Osteoblast (primary cell): ENCODE measurements around the gene CHST15. TPM values are rescaled to one million over a fixed set of nuclear protein-coding genes. Genes with fewer than 3 reads are reported as not detected.
A peak's percentile ranks its signal among the peaks of the same experiment; 100 is the strongest.

Experiments
- DNase-seq: peaks from one replicate; pipeline ENCODE4 v3.0.0; 2011; ENCODE audit warnings: low spot score, mixed read lengths; ENCODE audit not compliant: insufficient read length; ENCODE audit errors: missing footprints
- H2AFZ ChIP-seq: 2 replicates; pipeline ENCODE4 v1.6.0; 2011; ENCODE audit warnings: mild to moderate bottlenecking, low read length
- H3K27ac ChIP-seq: 2 replicates; pipeline ENCODE4 v1.5.1; 2011; ENCODE audit warnings: mild to moderate bottlenecking, low read depth, low read length, moderate library complexity
- H3K27me3 ChIP-seq: 2 replicates; pipeline ENCODE4 v1.6.0; 2012; ENCODE audit warnings: mild to moderate bottlenecking, control low read depth, inconsistent platforms, low read length, moderate library complexity; ENCODE audit not compliant: insufficient read depth
- H3K36me3 ChIP-seq: 2 replicates; pipeline ENCODE4 v1.5.1; 2011; ENCODE audit warnings: mild to moderate bottlenecking, low read length, control low read depth, moderate library complexity; ENCODE audit not compliant: insufficient read depth
- H3K4me1 ChIP-seq: 2 replicates; pipeline ENCODE4 v1.5.1; 2011; ENCODE audit warnings: mild to moderate bottlenecking, low read length, control low read depth, moderate library complexity; ENCODE audit not compliant: insufficient read depth
- H3K4me2 ChIP-seq: 2 replicates; pipeline ENCODE4 v1.6.0; 2011; ENCODE audit warnings: mild to moderate bottlenecking, low read length; ENCODE audit not compliant: insufficient read depth
- H3K4me3 ChIP-seq: fragments of 200-600 bp; sonication (generic); 3 replicates; pipeline ENCODE4 v1.5.1; 2012; ENCODE audit warnings: mild to moderate bottlenecking, low read length, inconsistent platforms; ENCODE audit not compliant: insufficient read depth
- H3K79me2 ChIP-seq: 2 replicates; pipeline ENCODE4 v1.6.0; 2012; ENCODE audit warnings: mild to moderate bottlenecking, low read length, control low read depth, inconsistent platforms; ENCODE audit not compliant: insufficient read depth
- H3K9me3 ChIP-seq: 2 replicates; pipeline ENCODE4 v1.5.1; 2011; ENCODE audit warnings: low read depth, low read length, control low read depth
- H4K20me1 ChIP-seq: 2 replicates; pipeline ENCODE4 v1.6.0; 2012; ENCODE audit warnings: mild to moderate bottlenecking, low read length, control low read depth; ENCODE audit not compliant: insufficient read depth
- total RNA-seq: library from RNA; depleted of rRNA; stranded (reverse); fragments of >200 nt; gene quantifications from 2 replicates; pipeline ENCODE4 v1.2.3, GENCODE V29; 2012
- TF ChIP-seq, protein P1 (sequence below): IDR thresholded peaks from 2 replicates; pipeline ENCODE4 v1.5.1; 2011; ENCODE audit warnings: mild to moderate bottlenecking, low read depth, low read length, moderate library complexity; ENCODE audit errors: extremely low read depth

The CHST15 gene
- total RNA-seq, 1 donor: 22.8 TPM

DNA sequence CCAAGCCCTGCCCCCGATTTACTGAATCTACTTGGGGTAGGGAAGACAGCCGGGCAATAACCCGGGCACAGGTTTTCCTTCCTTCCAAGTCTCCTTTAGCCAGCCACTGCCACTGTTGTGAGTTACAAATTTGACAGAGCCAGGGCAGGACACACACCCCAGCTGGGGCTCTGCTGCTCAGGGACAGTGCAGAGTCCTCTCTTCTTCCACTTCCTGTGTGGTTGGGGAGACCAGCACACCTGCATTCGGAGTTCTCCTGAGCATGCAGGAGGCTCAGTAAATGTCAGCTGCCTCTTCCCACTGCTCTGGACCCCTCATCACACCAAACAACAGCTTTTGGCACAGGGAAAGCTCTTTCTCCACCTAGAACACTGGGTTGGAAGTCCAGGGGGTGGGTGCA is 21.3 kb downstream of the CHST15 start:
- no peaks in the 10 kb centered on the region for H3K36me3 ChIP-seq
- H3K9me3 ChIP-seq: no peaks in the 10 kb centered on the region
- H3K27ac ChIP-seq: no peak overlapping the region
- TF ChIP-seq, protein P1, sequence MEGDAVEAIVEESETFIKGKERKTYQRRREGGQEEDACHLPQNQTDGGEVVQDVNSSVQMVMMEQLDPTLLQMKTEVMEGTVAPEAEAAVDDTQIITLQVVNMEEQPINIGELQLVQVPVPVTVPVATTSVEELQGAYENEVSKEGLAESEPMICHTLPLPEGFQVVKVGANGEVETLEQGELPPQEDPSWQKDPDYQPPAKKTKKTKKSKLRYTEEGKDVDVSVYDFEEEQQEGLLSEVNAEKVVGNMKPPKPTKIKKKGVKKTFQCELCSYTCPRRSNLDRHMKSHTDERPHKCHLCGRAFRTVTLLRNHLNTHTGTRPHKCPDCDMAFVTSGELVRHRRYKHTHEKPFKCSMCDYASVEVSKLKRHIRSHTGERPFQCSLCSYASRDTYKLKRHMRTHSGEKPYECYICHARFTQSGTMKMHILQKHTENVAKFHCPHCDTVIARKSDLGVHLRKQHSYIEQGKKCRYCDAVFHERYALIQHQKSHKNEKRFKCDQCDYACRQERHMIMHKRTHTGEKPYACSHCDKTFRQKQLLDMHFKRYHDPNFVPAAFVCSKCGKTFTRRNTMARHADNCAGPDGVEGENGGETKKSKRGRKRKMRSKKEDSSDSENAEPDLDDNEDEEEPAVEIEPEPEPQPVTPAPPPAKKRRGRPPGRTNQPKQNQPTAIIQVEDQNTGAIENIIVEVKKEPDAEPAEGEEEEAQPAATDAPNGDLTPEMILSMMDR: no peak
- H3K79me2 ChIP-seq: no peaks in the 10 kb centered on the region
- DNase-seq: no peak
- no peak overlapping the region for H2AFZ ChIP-seq
- H4K20me1 ChIP-seq: peaks cover 16% of the 10 kb centered on the region
- no peak overlapping the region for H3K4me2 ChIP-seq
- no peaks in the 10 kb centered on the region for H3K27me3 ChIP-seq
- H3K4me1 ChIP-seq: no peaks in the 10 kb centered on the region
- H3K4me3 ChIP-seq: no peak overlapping the region

DNA sequence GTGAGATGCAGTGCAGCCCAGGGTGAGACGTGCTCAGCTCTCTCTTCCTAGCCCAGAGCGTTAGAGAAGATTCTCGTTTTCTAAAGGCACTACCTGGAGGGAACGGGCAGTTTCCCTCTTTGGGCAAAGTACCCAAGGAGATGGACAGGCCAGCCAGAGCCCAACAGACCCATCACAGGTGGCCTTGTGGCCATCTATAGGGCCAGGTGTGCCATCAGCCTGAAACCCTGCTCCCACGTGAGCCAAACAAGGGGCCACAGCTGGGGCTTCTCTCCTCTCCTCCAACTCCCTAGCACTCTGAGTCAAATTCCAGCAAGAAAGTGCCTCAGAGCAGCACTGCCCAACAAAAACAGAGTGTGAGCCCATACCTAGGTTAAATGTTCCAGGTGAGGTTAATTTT is 22.3 kb downstream of the CHST15 start:
- H3K4me3 ChIP-seq: no peak overlapping the region
- H3K27ac ChIP-seq: no peak overlapping the region
- DNase-seq: peak; percentile 30
- TF ChIP-seq, protein P1: no peak
- H3K9me3 ChIP-seq: no peaks in the 10 kb centered on the region
- no peaks in the 10 kb centered on the region for H3K79me2 ChIP-seq
- peaks cover 22% of the 10 kb centered on the region for H4K20me1 ChIP-seq
- H3K4me1 ChIP-seq: no peaks in the 10 kb centered on the region
- no peaks in the 10 kb centered on the region for H3K36me3 ChIP-seq
- H3K27me3 ChIP-seq: peaks cover 6% of the 10 kb centered on the region
- no peak overlapping the region for H2AFZ ChIP-seq
- no peak overlapping the region for H3K4me2 ChIP-seq

DNA sequence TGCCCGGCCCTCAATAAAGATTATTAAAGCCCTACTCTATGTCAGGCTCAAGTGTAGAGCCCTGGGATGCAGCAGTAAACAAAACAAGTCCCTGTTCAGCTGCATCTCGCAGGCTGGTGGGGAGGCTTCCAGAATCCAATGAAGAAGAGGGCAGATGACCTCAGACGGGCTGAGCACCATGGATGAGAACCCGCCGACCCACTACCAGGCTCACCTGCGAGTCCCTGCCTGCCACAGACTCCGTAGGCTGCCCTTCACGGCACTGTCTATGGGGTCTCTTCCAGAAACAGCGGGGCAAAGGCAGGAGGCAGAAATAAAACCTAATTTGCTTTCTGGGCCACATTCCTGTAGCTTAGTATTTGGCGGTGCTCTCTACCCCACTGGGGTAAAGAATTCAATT is 22.7 kb downstream of the CHST15 start:
- Histone ChIP-seq H3K79me2 (no peaks in the 10 kb centered on the region), H3K27ac (no peak overlapping the region), H3K27me3 (peaks cover 11% of the 10 kb centered on the region), H3K4me2 (no peak overlapping the region), H3K9me3 (no peaks in the 10 kb centered on the region), H3K4me1 (no peaks in the 10 kb centered on the region), H3K4me3 (no peak overlapping the region), H3K36me3 (no peaks in the 10 kb centered on the region), H2AFZ (no peak overlapping the region), H4K20me1 (peaks cover 21% of the 10 kb centered on the region)
- TF ChIP-seq, protein P1: no peak
- no peak for DNase-seq

DNA sequence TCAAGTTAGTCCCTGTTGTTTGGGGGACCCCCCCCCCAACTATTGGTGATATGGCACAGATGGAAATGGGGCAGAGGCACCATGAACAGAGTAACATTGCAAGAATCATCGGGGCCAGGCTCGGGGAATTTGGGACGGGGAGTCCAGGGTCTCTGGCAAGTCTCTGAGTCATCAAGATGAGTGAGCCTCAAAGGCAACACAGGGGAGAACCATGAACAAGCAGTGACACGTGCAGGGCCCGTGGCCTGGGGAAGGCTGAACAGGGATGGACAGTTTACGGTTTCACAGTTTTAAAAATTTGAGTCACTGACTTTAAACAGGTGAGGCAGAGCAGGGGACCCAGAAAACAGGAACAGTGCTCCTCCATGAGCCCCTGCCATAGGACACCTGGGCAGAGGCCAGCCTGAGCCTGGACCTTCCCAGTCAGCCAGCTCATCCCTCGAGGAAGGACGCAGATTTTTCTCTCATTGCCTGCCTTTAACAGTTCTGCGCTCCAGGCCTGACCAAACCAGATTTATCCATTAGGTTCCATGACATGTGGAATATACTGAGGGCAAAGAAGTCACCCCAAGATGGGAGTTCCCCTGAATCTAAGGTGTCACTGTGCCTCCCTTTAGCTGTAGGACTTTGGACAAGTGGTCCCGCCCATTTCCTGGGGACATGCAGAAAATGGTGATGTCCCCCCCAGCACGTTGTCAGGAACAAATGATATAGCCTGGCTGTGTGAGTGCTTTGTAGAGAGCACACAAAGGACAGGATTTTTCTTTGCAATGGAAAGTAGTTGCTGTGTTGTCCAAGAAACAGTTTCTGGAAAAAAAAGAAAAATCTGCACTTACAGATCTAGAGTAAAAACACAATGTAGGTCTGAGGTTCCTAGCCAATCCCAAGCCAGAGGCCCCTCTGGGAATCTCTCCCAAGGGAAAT is 23.8 kb downstream of the CHST15 start:
- DNase-seq: no peak
- TF ChIP-seq, protein P1: no peak

More for the DNA sequence above, 23.8 kb downstream of the CHST15 start:
- no peak overlapping the region for H3K27ac ChIP-seq
- no peaks in the 10 kb centered on the region for H3K79me2 ChIP-seq
- no peak overlapping the region for H2AFZ ChIP-seq
- H3K4me3 ChIP-seq: no peak overlapping the region
- H3K36me3 ChIP-seq: no peaks in the 10 kb centered on the region
- H3K27me3 ChIP-seq: peaks cover 12% of the 10 kb centered on the region
- H3K9me3 ChIP-seq: no peaks in the 10 kb centered on the region
- H3K4me1 ChIP-seq: no peaks in the 10 kb centered on the region
- no peak overlapping the region for H3K4me2 ChIP-seq
- H4K20me1 ChIP-seq: peaks cover 24% of the 10 kb centered on the region
